UCSD-AML1 (cell line): ENCODE results near the gene ZNF776.
"Not testable (repeated sequence)": the region's sequence is repeated elsewhere in the genome, so short reads cannot be mapped to it uniquely, and the experiment has no call there.

Experiments
- DNase-seq: peaks from one replicate; lab custom pipeline; 2025; ENCODE audit not compliant: unreplicated experiment; lab: John Stamatoyannopoulos, UW

The ZNF776 gene

GRCh38 chr19:57746580-57747471, at the start of gene ZNF776:
Gene ZNF776 (plus strand): TSS chr19:57746815. CDS start chr19:57747059, 244 bp downstream.
- DNase-seq, result peak; percentile 80

- DNase-seq, result no peak
Observed at GRCh38 chr19:57701625-57702024, 45.0 kb upstream of the ZNF776 start.

- DNase-seq, result no peak
Observed at GRCh38 chr19:57706346-57706745, 40.3 kb upstream of the ZNF776 start.

- no peak for DNase-seq
Observed at GRCh38 chr19:57708641-57709361, 37.8 kb upstream of the ZNF776 start, which contains the start of gene ZNF154. Gene ZNF154 (minus strand): TSS chr19:57709204. CDS start chr19:57708971, 233 bp downstream.

GRCh38 chr19:57709616-57710015, 37.0 kb upstream of the ZNF776 start:
- DNase-seq, result no peak

- DNase-seq, result no peak
Observed at GRCh38 chr19:57712222-57712621, 34.4 kb upstream of the ZNF776 start.

GRCh38 chr19:57719424-57719823, 27.2 kb upstream of the ZNF776 start:
- no peak for DNase-seq

GRCh38 chr19:57719901-57720519, 26.6 kb upstream of the ZNF776 start:
- DNase-seq, result no peak

GRCh38 chr19:57720878-57721277, 25.7 kb upstream of the ZNF776 start:
- DNase-seq, result no peak

GRCh38 chr19:57738320-57738719, 8.3 kb upstream of the ZNF776 start:
- DNase-seq, result peak; percentile 30

- DNase-seq, result not testable (repeated sequence)
Observed at GRCh38 chr19:57738770-57739169, 7.8 kb upstream of the ZNF776 start.

- no peak for DNase-seq
Observed at GRCh38 chr19:57747472-57747807, 825 bp downstream of the ZNF776 start.

GRCh38 chr19:57748029-57748428, 1.4 kb downstream of the ZNF776 start:
- no peak for DNase-seq

- DNase-seq, result no peak
Observed at GRCh38 chr19:57754091-57754673, 7.6 kb downstream of the ZNF776 start.

GRCh38 chr19:57755031-57755430, 8.4 kb downstream of the ZNF776 start:
- no peak for DNase-seq

- no peak for DNase-seq
Observed at GRCh38 chr19:57757941-57758340, 11.3 kb downstream of the ZNF776 start.

- no peak for DNase-seq
Observed at GRCh38 chr19:57759096-57759495, 12.5 kb downstream of the ZNF776 start.

GRCh38 chr19:57769345-57770131, 22.9 kb downstream of the ZNF776 start, which contains the start of gene ZNF586:
Gene ZNF586 (plus strand): TSS chr19:57769676. CDS start chr19:57769843, 167 bp downstream.
- DNase-seq, result peak; percentile 87

- DNase-seq, result no peak
Observed at GRCh38 chr19:57771417-57771816, 24.8 kb downstream of the ZNF776 start.

- DNase-seq, result no peak
Observed at GRCh38 chr19:57773488-57773887, 26.9 kb downstream of the ZNF776 start.
